ENCODE data around the gene CTSL. TPM values are rescaled to one million over a fixed set of nuclear protein-coding genes. Genes with fewer than 3 reads are reported as not detected.
"Not testable (repeated sequence)": the region's sequence is repeated elsewhere in the genome, so short reads cannot be mapped to it uniquely, and the experiment has no call there.

The CTSL gene
- total and polyA plus RNA-seq, 2 of the 13 experiments (the other 11 are each of a cell fraction or from before 2014, with no cell fraction given), result 78.1 to 113 TPM

- H3K9ac ChIP-seq (ENCODE audit: insufficient read depth, low read depth, low read length); BruUV-seq (replicated peaks); FAIRE-seq; H3K4me2 ChIP-seq (ENCODE audit: low read depth, low read length); H3K36me3 ChIP-seq (replicated peaks in 1 of 2; ENCODE audit: control insufficient read depth in 1 of 2, insufficient read depth in 2 of 2, low read length in 2 of 2); H3K79me2 ChIP-seq (ENCODE audit: insufficient read depth, low read length); ATAC-seq; POLR2A ChIA-PET; H3K27me3 ChIP-seq (ENCODE audit: control insufficient read depth in 1 of 2, insufficient read depth in 2 of 2, low read length in 2 of 2); DNase-seq (ENCODE audit: low spot score); H3K27ac ChIP-seq (ENCODE audit: extremely low read length, insufficient read depth, low read length); in situ Hi-C loops (cut with HindIII; ENCODE audit: extremely low pct_ligation_motif_present, low pct_unique_long_range_greater_than_20kb); H3K4me3 ChIP-seq (replicated peaks in 1 of 3; ENCODE audit: insufficient read depth in 1 of 3, low read depth in 2 of 3, low read length in 3 of 3); intact Hi-C loops (cut with micrococcal nuclease; ENCODE audit: unreplicated experiment); H2AFZ ChIP-seq (ENCODE audit: low read length); H4K20me1 ChIP-seq (ENCODE audit: insufficient read depth, low read length); H3K9me3 ChIP-seq (ENCODE audit: low read length); CTCF ChIA-PET (ENCODE audit: low intra/inter-chr PET ratio, low total read pairs); H3K4me1 ChIP-seq (ENCODE audit: insufficient read depth, low read length): not testable (repeated sequence)
- TF ChIP-seq HNRNPK (IDR thresholded peaks at IDR 0.05; ENCODE audit: low read depth, low read length, poor library complexity, severe bottlenecking), result peak; percentile 96
Measured at GRCh38 chr9:87759980-87760379, 34.1 kb downstream of the CTSL start.

DNA sequence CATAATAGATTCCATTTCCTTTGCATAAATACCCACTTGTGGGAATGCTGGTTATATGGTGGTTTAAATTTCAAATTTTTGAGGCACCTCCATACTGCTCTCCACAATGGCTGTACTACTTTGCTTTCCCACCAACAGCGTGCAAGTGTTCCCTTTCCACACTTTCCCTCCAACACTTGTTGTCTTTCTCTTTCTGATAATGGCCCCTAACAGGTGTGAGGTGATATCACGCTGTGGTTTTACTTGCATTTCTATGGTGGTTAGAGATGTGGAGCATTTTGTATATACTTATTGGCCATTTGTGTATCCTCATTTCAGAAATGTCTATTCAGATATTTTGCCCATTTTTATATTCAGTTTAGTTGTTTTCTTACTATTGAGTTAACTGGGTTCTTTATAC lies 34.6 kb downstream of the CTSL start:
- POLR2A ChIA-PET, result no interaction called here
- in situ Hi-C loops (cut with HindIII; ENCODE audit: extremely low pct_ligation_motif_present, low pct_unique_long_range_greater_than_20kb), result no loop called here
- no TSS peak for BruUV-seq (replicated peaks)

DNA sequence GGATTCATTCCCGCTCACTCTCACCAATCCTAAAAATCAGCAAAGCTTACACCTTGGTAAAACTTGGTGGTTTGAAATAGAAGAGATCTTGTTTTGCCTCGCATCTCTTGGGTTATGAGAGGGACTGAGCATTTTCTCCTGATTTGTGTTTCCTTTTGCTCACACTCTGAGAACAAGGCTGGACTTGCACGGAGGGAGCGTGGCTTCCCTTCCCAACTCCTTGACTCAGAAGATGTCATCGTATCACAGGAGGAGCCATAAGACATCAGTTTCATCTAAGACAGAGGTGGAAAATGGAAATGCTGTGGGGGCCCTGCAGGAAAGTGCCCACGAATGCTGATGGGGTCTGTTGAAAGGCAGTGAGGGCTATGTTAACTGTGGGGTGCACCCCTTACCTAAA lies 37.4 kb downstream of the CTSL start:
- in situ Hi-C loops (cut with HindIII; ENCODE audit: extremely low pct_ligation_motif_present, low pct_unique_long_range_greater_than_20kb) (no loop called here), intact Hi-C loops (cut with micrococcal nuclease; ENCODE audit: unreplicated experiment) (no loop called here)
- DNase-seq (ENCODE audit: low spot score), result no peak
- Histone ChIP-seq H3K36me3 (replicated peaks in 1 of 2; ENCODE audit: control insufficient read depth in 1 of 2, insufficient read depth in 2 of 2, low read length in 2 of 2) (no peaks in the 10 kb centered on the region), H3K4me3 (replicated peaks in 1 of 3; ENCODE audit: insufficient read depth in 1 of 3, low read depth in 2 of 3, low read length in 3 of 3) (no peak overlapping the region), H3K9ac (ENCODE audit: insufficient read depth, low read depth, low read length) (no peak overlapping the region), H3K27ac (ENCODE audit: extremely low read length, insufficient read depth, low read length) (no peak overlapping the region), H3K4me1 (ENCODE audit: insufficient read depth, low read length) (no peaks in the 10 kb centered on the region), H2AFZ (ENCODE audit: low read length) (no peak overlapping the region), H3K27me3 (ENCODE audit: control insufficient read depth in 1 of 2, insufficient read depth in 2 of 2, low read length in 2 of 2) (no peaks in the 10 kb centered on the region), H3K4me2 (ENCODE audit: low read depth, low read length) (no peak overlapping the region), H4K20me1 (ENCODE audit: insufficient read depth, low read length) (no peaks in the 10 kb centered on the region), H3K79me2 (ENCODE audit: insufficient read depth, low read length) (no peaks in the 10 kb centered on the region), H3K9me3 (ENCODE audit: low read length) (no peaks in the 10 kb centered on the region)
- ATAC-seq, result no peak
- TF ChIP-seq E2F1 (CRISPR knock-in tag; IDR thresholded peaks at IDR 0.05) (no peak), FOXP1 (IDR thresholded peaks at IDR 0.05) (no peak), FOXP1 (CRISPR knock-in tag; IDR thresholded peaks at IDR 0.05) (no peak), PHB2 (IDR thresholded peaks at IDR 0.05; ENCODE audit: partially characterized antibody) (no peak), GTF3A (CRISPR knock-in tag; conservative IDR thresholded peaks at IDR 0.05) (no peak), ZFAT (CRISPR knock-in tag; conservative IDR thresholded peaks at IDR 0.05) (no peak)
- 36% methylated on average over 6 of the region's 6 CpGs for WGBS (ENCODE audit: low lambda C conversion rate)
- ChIA-PET POLR2A (no interaction called here), CTCF (ENCODE audit: low intra/inter-chr PET ratio, low total read pairs) (no interaction called here)
- no TSS peak for BruUV-seq (replicated peaks)
- FAIRE-seq, result no peak

More for the DNA sequence above, 34.6 kb downstream of the CTSL start:
- no peak overlapping the region for H2AFZ ChIP-seq (ENCODE audit: low read length)
- no peaks in the 10 kb centered on the region for H3K36me3 ChIP-seq (replicated peaks in 1 of 2; ENCODE audit: control insufficient read depth in 1 of 2, insufficient read depth in 2 of 2, low read length in 2 of 2)
- no peaks in the 10 kb centered on the region for H4K20me1 ChIP-seq (ENCODE audit: insufficient read depth, low read length)
- H3K27me3 ChIP-seq (ENCODE audit: control insufficient read depth in 1 of 2, insufficient read depth in 2 of 2, low read length in 2 of 2), result no peaks in the 10 kb centered on the region
- no peaks in the 10 kb centered on the region for H3K9me3 ChIP-seq (ENCODE audit: low read length)
- DNase-seq (ENCODE audit: low spot score) (no peak), ATAC-seq (no peak), FAIRE-seq (no peak)
- H3K4me1 ChIP-seq (ENCODE audit: insufficient read depth, low read length), result no peaks in the 10 kb centered on the region
- no peak for TF ChIP-seq RAD51 (IDR thresholded peaks at IDR 0.05; ENCODE audit: borderline replicate concordance)
- no peak overlapping the region for H3K27ac ChIP-seq (ENCODE audit: extremely low read length, insufficient read depth, low read length)
- no peak overlapping the region for H3K4me2 ChIP-seq (ENCODE audit: low read depth, low read length)
- no peak overlapping the region for H3K9ac ChIP-seq (ENCODE audit: insufficient read depth, low read depth, low read length)
- 16% methylated on average over 2 of the region's 2 CpGs for WGBS (ENCODE audit: low lambda C conversion rate)
- CTCF ChIA-PET (ENCODE audit: low intra/inter-chr PET ratio, low total read pairs), result no interaction called here
- no peaks in the 10 kb centered on the region for H3K79me2 ChIP-seq (ENCODE audit: insufficient read depth, low read length)
- intact Hi-C loops (cut with micrococcal nuclease; ENCODE audit: unreplicated experiment), result no loop called here
- H3K4me3 ChIP-seq (replicated peaks in 1 of 3; ENCODE audit: insufficient read depth in 1 of 3, low read depth in 2 of 3, low read length in 3 of 3), result no peak overlapping the region
